IPS-18c (cell line): ENCODE results near the gene ASIP.

Source experiments
- H3K4me3 ChIP-seq: 2 replicates; pipeline ENCODE4 v1.7.0; 2013; ENCODE audit warnings: low read depth, mild to moderate bottlenecking, low read length, moderate library complexity; ENCODE audit not compliant: insufficient read depth
- H3K9me3 ChIP-seq: one replicate; pipeline ENCODE4 v1.6.1; 2013; ENCODE audit warnings: mild to moderate bottlenecking, low read length, moderate library complexity; ENCODE audit not compliant: control insufficient read depth, insufficient read depth

Gene ASIP

DNA sequence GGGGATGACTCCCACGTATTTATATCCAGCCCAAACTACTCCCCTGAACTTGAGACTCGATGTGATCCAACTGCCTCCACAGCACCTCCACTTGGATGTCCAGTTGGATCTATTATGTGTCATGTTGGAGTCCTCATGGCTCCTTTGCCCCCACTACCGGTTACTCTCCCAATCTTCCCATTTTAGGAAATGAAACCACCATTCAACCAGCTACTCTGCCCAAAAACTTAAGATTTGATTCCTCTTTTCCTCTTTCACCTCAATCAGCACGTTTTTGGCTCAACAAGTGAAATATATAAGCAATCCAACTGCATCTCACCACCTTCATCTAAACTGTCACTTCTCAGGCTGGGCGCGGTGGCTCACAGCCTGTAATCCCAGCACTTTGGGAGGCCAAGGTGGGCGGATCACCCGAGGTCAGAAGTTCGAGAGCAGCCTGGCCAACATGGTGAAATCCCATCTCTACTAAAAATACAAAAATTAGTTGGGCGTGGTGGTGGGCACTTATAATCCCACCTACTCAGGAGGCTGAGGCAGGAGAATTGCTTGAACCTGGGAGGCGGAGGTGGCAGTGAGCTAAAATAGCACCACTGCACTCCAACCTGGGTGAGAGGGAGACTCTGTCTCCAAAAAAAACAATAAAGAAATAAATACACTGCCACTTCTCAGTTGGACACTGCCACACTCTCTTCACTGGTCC lies 58.5 kb downstream of the ASIP start:
- H3K4me3 ChIP-seq = no peak overlapping the region
- H3K9me3 ChIP-seq = no peaks in the 10 kb centered on the region

DNA sequence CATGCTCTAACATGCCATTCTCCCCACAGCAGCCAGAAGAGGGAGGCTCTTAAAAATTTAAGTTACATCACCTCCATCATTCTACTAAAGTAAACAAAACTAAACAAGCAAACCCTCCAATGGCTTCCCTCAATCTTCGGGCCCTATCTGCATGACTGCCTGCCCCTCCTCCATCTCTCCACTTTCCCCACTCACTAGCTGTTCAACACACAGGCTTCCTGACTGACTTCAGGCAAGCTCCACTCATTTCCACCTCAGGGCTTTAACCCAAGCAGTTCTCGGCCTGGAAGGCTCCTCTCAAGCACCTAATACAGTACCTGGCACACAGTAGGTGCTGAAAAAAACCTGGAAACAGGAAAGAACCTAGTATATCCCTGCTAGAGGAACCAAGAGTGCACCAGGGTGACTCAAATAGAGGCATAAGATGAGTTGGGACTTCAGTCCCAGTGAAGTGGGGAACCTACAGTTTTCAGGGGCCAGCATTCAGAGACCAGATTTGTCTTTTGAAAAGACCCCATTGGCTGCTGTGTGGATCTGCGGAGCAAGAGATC lies 59.1 kb downstream of the ASIP start:
- H3K4me3 ChIP-seq = no peak overlapping the region

DNA sequence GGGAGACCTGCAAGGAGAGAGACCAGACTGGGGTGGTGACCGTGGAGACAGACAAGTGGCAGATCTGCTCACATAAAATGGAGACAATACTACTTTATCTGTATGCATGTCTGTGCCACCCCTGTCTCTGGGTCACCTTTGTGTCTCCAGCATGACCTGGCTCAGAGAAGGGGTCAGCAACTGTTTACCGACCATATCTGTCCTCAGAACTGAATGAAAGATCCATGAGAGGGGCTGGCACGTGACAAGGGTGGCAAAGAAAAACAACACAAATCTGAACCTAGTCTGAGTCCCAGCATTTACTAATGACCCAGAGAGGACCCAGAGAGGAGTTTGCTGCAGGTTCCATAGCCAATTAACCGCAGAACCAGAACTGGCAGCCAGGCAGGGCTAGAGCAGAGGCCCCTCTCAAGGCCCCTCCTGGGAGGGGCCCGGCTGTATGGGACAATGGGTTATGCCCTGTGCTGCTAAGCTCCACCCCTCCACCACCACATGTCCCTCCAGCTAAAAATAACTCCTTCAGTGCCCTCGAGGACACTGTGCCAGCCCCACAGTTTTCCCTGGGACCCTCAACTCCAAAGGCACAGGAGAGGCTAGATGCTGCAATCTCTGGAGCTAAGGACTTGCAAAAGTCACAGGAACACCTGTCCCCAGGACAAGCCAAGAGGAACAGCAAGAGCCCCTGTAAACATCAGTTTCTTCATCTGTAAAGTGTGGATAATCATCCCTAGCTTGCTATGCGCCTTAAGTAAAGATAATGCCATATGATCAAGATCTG lies 59.8 kb downstream of the ASIP start:
- no peak overlapping the region for H3K4me3 ChIP-seq

More for the DNA sequence above, 59.1 kb downstream of the ASIP start:
- no peaks in the 10 kb centered on the region for H3K9me3 ChIP-seq

DNA sequence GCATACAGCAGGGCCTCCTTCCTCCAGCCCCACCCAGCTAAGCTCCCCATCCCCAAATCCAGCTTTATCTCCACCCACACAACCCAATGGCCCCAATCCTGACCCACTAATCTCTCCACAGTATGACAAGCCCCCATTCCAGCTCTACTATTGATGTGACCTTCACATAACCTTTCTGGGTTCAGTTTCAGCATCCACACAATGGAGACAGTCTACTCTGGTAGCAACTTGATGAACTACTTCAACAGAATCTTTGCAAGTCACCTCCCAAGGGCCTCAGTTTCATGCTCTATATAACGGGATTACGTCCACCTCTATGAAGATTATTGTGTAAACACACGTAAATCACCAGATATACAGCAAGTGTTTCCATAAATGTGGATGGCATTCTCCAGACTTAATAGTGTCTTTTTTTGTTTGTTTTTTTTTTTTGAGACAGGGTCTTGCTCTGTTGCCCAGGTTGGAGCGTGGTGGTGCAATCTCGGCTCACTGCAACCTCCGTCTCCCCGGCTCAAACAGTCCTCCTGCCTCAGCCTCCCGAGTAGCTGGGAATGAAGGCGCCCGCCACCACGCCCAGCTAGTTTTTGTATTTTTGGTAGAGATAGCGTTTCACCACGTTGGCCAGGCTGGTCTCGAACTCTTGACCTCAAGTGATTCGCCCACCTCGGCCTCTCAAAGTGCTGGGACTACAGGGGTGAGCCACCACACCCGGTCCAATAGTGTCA lies 60.5 kb downstream of the ASIP start:
- Histone ChIP-seq H3K9me3 (no peaks in the 10 kb centered on the region), H3K4me3 (peak overlapping the region; percentile 98)

More for the DNA sequence above, 59.8 kb downstream of the ASIP start:
- no peaks in the 10 kb centered on the region for H3K9me3 ChIP-seq

DNA sequence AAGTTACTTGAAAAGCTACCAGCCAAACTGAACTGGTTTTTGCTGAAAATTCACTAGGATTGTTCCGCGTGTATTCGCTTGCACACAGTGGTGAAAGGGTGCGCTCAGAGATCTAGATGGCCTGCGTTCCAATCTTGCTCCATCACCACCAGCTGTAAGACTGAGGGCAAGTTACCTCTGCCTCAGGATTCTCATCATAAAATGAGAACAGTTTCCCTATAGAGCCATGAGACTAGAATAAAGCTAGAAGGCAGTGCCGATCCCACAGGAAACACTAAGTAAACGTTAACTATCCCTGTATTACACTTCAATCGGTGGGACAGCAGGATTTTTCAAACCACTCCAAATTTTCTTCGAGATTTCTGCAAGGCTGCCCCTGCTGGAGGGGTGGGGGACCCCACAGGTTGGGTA lies 61.1 kb downstream of the ASIP start:
- Histone ChIP-seq H3K9me3 (no peaks in the 10 kb centered on the region), H3K4me3 (peak overlapping the region; percentile 98)

DNA sequence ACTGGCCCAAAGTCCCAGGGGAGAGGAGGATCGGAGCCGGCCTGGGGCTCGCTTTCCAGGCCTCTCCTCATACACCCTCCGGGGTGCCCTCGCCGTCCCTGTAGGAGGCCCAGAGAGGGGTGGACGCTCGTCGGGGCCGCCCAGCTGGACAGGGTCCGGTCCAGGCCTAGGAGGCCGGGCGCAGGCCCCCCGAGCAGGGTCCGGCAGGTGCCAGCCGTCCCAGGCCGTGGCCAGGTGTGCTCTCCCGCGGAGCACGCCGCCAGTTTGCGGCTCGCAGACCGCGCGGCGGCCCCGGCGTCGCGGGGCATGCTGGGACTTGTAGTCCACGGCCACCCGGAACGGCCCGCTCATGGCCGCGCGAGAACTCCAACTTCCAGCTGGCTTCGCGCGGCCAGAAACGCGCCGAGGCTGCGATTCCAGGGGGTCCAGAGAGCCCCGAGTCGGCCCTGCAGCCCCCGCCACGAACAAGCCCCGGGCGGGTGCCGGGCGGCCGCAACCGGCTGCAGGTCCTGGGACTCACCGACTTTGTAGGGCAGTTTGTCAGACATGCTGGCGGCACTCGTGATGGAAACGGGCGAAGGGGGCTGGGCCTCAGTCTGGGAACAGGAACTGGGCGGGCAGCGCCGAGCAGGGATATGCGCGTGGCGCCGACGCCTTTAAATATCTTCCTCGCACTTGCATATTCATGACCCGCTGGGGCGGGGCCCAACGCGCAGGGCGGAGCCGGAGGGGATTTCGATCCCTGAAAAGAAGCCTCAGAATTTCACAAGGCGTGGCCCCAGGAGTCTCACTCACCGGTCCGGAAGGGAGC lies 61.7 kb downstream of the ASIP start, which contains the start of gene AHCY:
TSS of gene AHCY (minus strand) at position 633 of the 811 bp plus-strand sequence. CDS start at position 548, 85 bp downstream.
- Histone ChIP-seq H3K4me3 (peak within 1 kb of the TSS; percentile 98), H3K9me3 (no peaks in the 10 kb centered on the region)

DNA sequence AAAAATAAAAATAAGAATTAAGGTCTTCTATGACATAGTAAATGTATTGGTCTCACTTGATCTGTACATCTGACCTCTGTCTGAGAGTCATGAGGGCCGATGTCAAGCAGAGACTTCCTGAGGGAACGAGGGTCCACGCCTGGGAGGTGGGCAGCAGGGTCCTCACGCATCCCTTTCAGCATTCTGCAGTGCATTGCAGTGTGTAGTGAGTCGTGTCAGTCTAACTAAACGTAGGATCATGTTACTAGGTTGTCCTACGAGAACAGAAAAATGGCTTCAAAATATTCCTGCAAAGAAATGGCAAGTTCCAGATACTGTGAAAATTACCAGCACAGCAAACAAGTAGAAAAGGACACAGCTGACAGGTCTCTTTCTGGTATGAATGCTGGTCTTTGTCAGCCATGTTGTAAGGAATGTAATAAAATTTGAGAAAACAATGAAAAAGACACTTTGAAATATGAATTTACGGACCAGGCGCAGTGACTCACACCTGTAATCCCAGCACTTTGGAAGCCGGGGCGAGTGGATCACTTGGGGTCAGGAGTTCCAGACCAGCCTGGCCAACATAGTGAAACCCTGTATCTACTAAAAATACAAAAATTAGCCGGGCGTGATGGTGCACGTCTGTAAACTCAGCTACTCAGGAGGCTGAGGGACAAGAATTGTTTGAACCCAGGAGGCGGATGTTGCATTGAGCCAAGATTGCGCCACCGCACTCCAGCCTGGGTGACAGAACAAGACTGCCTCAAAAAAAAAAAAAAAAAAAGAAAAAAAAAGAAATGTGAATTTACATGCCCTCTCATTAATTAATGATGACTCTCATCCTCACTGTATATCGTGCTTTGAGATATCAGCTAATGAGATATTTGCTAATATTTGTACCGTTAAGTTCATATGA lies 64.4 kb downstream of the ASIP start:
- no peak overlapping the region for H3K4me3 ChIP-seq
- no peaks in the 10 kb centered on the region for H3K9me3 ChIP-seq

DNA sequence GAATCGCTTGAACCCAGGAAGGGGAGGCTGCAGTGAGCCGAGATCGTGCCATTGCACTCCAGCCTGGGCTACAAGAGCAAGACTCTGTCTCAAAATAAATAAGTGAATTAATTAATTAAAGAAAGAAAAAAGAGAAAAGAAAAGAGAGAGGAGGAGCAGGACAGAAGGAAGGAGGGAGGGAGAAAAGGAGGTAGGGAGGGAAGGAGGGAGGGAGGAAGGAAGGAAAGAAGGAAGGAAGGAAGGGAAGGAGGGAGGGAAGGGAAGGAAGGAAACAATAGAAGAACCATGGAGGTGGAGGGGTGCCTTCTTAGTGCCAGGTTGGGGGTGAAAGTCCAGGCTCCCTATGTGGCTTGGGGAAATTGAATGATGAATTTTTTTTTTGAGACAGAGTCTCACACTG lies 68.5 kb downstream of the ASIP start:
- Histone ChIP-seq H3K9me3 (no peaks in the 10 kb centered on the region), H3K4me3 (no peak overlapping the region)

DNA sequence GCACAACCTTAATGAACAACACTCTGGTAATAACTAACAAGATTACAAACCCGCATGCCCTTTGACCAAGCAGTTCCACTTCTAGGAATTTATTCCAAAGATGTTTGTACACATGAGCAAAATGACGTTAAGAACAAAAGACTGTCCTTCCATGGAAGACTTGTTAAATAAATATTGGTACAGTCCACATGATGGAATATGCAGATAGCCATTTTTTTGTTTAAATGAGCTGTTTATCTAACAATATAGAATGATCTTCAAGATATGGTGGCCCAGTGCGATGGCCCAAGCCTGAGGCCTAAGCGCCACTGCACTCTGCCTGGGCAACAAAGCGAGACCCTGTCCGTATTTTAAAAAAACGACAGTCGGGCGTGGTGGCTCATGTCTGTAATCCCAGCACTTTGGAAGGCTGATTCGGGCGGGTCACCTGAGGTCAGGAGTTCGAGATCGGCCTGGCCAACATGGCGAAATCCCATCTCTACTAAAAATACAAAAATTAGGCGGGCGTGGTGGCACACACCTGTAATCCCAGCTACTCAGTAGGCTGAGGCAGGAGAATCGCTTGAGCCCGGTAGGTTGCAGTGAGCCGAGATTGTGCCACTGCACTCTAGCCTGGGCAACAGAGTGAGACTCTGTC lies 69.4 kb downstream of the ASIP start:
- Histone ChIP-seq H3K9me3 (no peaks in the 10 kb centered on the region), H3K4me3 (no peak overlapping the region)

DNA sequence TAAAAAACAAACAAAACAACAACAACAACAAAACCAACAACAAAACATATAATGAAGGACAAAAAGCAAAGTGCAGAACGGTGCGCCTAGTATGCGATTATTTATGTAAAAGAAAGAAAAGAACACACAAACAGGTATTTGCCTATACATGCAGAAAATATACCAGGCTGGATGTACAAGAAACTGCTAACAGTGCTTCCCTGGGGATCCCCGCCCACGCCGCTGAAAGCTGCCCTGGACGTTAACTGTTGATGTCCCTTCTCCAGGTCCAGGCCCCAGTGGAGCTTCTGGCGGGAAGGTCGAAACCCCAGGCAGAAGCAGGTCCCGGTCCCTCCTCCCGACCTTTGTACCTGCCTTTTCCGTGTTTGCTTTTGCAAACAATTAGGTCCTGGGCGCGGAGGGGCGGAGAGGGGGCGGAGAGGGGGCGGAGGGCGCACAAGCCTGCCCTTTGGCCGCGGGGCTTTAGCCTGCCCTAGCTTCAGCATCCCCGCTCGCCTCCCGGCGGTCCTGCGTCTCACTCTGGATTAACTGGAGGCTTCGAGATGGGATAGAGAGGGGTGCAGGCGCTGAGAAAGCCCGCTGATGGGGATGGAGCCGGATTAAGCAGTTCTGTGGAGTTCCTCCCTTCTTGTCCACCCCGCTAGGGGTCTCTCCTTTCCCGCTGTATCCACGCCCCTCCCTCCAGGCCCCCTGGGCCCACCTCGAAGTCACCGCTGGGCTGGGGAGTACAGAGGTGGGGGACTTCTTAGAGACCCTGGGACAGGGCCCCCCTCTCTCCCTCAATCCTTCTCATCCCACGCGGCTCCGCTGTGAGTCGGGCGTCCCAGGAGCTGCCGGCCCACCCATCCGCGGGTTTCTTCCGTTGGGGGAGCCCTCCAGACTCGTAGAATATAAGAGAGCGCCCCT lies 70.1 kb downstream of the ASIP start:
- peak overlapping the region; percentile 61 for H3K4me3 ChIP-seq
- no peaks in the 10 kb centered on the region for H3K9me3 ChIP-seq

DNA sequence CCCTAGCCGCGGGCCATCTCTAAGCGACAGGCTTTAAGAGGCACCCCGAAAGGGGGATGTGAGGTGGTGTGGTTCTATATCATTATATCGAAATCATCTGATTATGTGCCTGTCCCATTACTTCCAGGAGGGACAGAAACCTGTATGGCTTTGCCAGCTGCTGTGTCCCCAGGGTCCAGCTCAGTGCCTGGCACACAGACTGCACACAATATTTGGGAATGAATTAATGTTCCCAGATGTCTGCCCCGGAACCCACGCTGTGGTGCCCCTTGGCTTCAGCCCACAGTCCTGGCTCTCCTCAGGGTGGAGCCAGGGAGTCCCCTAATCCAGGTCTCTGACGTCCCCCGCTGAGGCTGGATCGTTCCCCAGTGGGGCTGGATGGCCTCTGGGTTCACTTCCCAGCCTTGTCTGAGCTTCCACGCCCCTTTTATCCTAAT lies 70.8 kb downstream of the ASIP start:
- H3K9me3 ChIP-seq = no peaks in the 10 kb centered on the region
- H3K4me3 ChIP-seq = peak overlapping the region; percentile 61

DNA sequence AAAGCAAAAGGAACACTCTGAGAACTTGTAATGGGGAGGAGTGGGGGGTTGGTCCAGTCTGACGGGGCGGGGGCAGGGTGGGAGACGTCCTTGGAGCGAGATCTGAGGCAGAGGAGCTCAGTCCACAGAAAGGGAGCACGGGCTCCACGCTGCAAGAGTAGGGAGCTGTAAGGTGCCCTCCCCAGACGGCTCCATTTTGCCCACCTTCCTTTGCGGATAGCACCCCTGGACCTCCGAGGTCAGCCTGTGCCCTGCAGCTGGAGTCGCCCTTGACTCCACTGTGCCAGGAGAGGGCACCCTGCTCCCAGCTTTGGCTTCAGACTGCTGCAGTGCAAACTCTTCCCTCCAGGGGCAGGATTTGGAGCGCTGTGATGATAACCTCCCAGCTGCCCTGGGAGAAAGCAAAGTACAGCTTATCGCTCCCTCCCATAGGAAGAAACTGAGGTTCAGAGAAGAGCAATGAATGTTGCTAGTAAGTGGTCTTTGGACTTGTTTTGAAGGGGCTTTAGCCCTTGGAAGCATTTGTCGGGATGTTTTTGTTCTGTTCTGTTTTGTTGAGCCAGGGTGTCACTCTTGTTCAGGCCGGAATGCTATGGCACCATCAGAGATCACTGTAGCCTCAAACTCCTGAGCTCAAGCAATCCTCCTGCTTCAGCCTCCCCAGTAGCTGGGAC lies 71.5 kb downstream of the ASIP start:
- H3K9me3 ChIP-seq = no peaks in the 10 kb centered on the region
- H3K4me3 ChIP-seq = peak overlapping the region; percentile 61; the same call in 1 of the 2 replicates

DNA sequence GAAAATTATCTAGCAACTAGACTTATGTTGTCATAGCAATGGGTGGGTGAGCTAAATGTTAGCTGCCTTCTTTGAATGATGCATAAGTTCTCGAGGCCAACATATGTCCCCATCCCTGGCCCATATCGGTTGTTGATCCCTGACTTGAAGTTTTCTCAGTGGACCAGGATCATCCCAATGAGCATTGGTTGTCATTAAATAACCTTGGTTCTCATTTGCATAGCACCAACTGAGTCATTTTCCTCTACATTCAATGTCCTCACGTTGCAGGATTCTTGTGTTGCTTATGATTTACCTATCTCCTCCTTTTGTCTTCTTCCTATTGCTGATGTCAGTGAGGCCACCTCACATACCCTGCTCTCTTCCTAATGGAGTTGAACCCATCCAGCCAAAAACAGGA lies 74.0 kb downstream of the ASIP start:
- no peak overlapping the region for H3K4me3 ChIP-seq

DNA sequence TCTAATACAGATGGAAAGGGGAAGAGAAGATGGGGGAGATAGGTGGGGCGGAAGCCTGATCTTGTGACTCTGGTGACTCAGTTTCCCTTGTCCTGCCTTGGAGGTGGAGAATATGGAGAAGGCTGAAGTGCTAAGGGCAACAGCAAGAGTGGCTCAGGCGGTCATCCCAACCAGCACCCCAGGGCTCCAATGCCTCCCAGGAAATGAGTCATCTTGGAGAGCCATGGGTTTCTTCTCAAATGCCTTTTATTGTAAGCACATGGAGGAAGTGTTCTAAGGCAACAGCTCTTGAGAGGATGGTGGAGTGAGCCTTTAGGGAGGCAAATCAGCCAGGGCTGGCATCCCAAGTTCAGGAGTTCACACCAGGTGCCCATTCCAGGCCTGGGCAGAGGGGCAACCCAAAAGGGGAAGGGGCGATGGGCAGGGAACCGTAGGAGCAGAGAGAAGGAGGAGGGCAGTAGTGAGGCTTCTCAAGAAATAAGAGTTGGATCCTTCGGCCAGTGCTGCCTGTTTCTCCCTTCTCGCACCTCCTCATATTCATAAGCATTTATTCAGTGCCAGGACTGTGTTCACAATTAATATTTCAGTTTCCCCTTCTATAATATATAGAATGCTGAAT lies 75.1 kb downstream of the ASIP start:
- Histone ChIP-seq H3K9me3 (no peaks in the 10 kb centered on the region), H3K4me3 (no peak overlapping the region; the same call in 1 of the 2 replicates)

More for the DNA sequence above, 74.0 kb downstream of the ASIP start:
- no peaks in the 10 kb centered on the region for H3K9me3 ChIP-seq
